T-helper 2 cell treated with Interferon-gamma antibody and Interleukin-4, amounts not matched to agents 100 ng/mL and 5 ng/mL, for 36 hours (primary cell): ENCODE data around the gene PCSK5. TPM values are rescaled to one million over a fixed set of nuclear protein-coding genes. Genes with fewer than 3 reads are reported as not detected.

ENCODE experiments used
- intact Hi-C: fragments of 100-400 bp; cut with micrococcal nuclease; formaldehyde crosslinking; loops from one replicate; pipeline ENCODE4 v1.15.1; 2023
- total RNA-seq: library from RNA; stranded (reverse); gene quantifications from 2 replicates; pipeline ENCODE4 v1.2.3, GENCODE V29; 2022

PCSK5 gene
- total RNA-seq, 1 donor from 2014 or later, result 3.1 TPM

DNA sequence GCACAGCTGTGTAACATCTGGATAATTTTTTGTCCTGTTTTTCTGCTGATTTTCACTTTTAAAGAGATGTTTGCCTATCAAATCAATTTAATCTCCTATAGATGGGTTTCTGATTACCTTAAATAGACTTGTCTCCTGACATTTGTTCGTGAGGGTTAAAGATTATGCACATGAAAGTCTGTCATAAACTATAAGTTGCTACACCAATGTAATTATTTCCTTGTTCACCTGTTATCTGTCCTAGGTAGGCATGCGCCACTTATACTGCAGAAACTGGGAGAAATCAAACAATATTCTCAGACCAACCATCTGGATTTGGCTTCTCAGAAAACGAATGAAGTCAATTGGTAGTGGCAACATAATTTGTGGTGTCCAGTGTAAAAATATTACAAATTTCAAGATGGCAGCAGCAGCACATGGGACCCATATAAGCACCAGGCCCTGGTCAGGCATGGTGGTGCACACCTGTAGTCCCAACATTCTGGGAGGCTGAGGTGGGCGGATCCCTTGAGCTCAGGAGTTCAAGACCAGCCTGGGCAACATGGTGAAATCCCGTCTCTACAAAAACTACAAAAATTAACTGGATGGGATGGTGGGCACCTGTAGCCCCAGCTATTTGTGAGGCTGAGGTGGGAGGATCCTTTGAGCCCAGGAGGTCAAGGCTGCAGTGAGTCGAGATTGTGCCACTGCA lies 483.5 kb downstream of the PCSK5 start:
- intact Hi-C loops, result no loop called here

DNA sequence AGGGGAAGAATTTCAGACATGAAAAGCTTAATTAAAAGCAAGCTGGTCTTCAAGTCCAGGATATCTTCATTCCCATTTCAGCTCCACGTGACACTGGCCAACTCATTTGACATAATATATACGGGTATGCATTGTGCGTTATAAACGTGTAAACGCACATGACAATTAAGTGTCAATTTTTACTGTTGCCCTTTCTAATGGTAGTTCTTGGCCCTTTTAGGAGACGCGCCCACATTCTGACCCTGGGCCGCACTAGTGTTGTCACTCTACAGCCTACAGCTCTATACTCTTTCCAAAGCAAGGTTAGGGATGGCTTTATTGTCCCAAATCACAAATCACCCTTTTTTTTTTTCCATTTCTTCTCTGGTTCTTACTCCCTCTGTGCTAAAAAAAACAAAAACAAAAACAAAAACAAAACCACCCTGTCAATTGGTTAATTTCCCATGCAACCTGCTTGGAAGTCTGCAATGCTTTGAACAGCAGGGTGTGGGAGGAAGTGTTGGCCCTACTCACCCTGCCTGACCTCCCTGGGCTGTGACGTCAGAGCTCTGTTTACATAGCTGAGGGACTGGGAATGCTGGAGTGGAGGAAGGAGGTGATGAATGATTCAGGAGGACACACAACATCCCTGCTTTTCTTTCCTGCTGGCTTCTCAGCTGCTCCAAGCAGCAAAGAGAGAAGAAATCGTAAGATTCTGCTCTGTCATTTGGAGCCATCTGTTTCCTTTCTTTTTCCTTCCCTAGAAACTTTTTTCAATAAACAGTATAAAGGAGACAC lies 484.5 kb downstream of the PCSK5 start:
- intact Hi-C loops, result no loop called here

DNA sequence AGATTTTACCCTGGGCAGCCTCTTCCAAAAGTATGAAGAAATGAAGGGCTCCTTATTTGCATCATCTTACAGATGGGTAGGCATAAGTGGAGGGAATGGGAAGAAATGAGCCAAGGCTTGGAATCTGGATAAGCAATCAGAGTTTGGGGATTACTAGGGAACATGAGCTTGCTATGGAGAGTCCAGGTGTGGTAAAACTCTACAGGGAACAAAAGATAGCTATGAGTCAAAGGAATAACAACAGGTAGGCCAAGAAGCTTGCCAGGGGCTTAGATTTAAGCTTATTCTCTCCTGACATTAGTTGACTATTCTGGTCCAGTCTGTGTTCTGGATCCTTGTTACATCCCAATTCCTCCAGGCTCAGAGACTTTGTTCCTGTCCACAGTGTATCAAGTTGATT lies 487.3 kb downstream of the PCSK5 start:
- intact Hi-C loops, result no loop called here

DNA sequence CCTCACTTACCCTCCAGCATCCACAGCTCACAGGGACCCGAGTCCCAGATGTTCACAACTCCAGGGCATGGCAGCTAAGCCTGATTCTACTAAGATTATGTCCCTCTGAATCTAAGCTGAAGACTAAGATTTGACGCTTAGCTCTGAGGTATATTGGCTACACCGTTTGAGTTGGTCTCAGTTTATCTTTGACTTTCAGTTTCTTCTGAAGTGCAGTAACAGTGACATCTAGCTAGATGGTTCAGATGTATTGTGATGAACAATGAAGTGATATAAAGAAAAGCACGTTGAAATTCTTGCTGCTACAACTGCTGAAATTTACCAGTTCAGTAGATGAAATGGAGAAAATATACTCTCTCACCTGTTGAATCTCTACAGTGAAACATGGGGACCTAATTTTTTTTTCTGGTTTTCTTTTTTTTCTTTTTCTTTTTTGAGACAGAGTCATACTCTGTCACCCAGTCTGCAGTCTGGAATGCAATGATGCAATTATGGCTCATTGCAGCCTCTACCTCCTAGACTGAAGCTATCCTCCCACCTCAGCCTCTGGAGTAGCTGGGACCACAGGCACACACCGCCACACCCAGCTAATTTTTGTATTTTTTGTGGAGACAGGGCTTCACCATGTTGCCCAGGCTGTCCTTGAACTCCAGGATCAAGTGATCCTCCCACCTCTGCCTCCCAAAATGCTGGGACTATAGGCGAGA lies 488.0 kb downstream of the PCSK5 start:
- intact Hi-C loops, result no loop called here

DNA sequence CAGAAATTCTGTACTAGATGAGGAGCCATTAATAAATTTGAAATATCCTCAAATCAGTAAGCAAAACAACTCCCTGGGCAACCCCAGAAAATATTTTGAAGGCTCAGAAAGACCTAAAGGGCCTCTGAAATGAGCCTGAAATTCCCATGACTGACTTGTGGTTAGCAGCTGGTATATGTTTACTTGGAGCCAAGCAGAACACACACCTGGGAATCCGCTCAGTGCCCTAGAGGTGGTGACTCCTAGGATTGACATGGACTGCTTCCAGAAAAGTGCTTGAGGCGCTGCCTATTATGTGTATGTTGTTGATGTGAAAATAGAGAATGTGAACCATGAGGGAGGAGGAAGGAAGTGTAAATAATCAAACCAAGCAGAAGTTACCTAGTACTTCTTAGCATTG lies 489.0 kb downstream of the PCSK5 start:
- intact Hi-C loops, result no loop called here

DNA sequence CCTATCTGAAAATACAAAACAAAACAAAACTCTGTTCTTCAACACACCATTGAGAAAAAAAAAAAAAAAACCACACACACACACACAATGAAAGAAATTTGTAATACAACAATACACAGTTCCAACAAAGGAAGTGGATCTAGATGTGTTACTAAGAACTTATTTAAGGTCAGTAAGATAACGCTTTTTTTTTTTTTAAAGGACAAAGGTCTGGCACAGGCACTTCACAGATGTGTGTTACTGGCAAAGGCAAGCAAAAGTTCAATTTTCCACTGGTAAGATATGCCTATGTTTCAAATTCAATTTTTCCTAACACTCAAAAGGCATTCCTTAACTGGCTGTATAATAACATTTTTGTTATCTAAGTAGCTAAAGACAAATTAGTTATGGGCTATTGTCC lies 500.2 kb downstream of the PCSK5 start:
- intact Hi-C loops, result loop anchor here (5.0 to 10.0 kb wide), 4 partner anchors 368 to 1436 kb away; partner anchors contain the start of genes C9orf40, CARNMT1 and VPS13A

DNA sequence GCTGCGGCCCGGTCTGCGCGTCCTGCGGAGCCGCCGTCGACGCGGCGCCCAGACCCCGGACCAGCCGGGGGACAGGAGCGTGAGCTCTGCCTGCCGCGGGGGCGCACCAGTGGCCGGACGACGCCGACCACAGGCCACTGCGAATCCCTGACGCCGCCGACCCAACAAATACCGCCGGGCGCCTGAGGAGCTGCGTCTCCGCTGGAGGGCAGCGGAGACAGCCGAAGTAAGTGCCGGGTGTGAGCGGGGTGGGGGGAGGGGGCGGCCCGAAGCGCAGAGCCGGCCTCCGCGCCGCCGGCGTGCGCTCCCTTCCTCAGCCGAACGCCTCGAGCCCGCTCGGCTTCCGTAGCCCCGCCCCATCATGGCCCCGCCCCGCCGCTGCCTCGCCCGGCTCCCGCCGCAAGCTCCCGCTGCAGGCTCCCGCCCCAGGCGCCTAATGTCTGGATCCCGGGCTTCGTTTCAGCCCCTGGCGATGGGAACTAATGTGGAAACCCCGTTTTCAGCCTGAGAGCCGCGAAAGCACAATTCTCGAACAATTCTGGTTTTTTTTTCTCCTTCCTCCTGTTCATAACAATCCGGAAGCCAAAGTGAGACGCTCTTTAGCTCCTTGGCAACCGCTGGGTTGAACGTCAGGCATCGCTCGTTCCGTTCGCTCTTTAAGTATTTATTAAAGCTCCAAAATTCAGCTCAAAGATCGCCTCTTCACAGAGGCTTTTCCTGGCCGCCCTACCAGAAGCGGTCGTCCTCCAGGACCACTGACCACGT lies 503.9 kb downstream of the PCSK5 start, which contains the start of gene RFK:
Gene RFK (minus strand): TSS at position 232 of the 765 bp plus-strand sequence. CDS start 255 bp downstream, outside the sequence.
- intact Hi-C loops, result loop anchor here (1.0 to 10.0 kb wide), 11 partner anchors 9 to 1440 kb away; partner anchors contain the start of genes C9orf40, CARNMT1, GCNT1 and NMRK1

DNA sequence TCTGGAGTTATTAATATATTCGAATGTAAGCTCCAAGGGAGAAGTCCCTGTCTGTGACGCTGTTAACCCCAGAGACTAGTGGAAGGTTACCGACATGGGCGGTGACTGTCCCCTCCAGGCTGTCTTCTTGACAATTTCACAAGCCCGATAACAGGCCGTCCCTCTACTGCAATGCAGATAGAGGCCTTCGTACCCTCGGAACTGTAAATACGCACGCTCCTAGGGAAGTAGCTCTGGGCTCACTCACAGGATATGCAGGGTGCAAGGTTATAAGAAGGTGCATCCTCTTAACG lies 504.4 kb downstream of the PCSK5 start:
- intact Hi-C loops, result loop anchor here (1.0 to 10.0 kb wide), 11 partner anchors 8 to 1440 kb away; partner anchors contain the start of genes C9orf40, CARNMT1, GCNT1 and NMRK1

DNA sequence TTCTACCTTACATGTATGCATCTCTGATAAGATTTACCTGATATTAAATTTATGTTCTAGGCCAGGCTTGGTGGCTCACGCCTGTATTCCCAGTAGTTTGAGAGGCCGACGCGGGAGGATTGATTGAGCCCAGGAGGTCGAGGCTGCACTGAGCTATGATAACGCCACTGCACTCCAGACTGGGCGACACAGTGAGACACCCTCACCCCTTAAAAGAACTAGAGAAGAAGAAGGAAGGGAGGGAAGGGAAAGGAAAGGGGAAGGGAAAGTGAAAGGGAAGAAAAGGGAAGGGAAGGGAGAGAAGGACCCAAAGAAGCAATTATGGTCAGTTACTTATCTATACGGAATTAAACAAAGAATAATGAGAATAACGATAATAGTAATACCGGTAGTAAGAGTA lies 504.9 kb downstream of the PCSK5 start:
- intact Hi-C loops, result loop anchor here (2.0 to 10.0 kb wide), 5 partner anchors 51 to 1441 kb away; partner anchors contain the start of genes C9orf40 and CARNMT1

DNA sequence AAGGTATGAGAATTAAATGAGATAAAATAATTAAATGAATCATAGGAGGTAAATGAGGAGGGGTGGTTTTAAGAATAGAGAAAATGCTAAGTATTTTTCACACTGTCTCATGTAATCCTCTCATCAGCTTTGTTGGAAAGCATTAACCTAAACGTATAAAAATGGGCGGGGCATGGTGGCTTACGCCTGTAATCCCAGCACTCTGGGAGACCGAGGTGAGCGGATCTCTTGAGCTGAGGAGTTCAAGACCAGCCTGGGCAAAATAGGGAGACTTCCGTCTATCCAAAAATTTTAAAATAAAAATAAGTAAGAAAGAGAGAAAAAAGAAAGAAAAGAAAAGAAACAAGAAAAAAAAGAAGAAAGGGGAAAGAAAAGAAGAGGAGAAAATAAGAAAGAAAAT lies 505.7 kb downstream of the PCSK5 start:
- intact Hi-C loops, result loop anchor here (10.0 kb wide), 2 partner anchors 1371 to 1441 kb away; partner anchors contain the start of genes C9orf40 and CARNMT1

DNA sequence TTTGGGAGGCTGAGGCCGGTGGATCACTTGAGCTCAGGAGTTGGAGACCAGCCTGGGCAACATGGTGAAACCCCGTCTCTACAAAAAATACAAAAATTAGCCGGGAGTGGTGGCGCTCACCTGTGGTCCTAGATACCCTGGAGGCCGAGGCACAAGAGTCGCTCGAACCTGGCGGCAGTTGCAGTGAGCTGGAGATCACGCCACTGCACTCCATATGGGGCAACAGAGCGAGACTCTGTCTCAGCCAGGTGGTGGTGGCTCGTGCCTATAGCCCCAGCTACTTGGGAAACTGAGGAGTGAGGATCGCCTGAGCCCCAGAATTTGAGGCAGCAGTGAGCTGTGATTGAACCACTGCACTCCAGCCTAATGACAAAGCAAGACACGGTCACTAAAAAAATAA lies 506.1 kb downstream of the PCSK5 start:
- intact Hi-C loops, result loop anchor here (10.0 kb wide), 2 partner anchors 1372 to 1442 kb away; partner anchors contain the start of genes C9orf40 and CARNMT1

DNA sequence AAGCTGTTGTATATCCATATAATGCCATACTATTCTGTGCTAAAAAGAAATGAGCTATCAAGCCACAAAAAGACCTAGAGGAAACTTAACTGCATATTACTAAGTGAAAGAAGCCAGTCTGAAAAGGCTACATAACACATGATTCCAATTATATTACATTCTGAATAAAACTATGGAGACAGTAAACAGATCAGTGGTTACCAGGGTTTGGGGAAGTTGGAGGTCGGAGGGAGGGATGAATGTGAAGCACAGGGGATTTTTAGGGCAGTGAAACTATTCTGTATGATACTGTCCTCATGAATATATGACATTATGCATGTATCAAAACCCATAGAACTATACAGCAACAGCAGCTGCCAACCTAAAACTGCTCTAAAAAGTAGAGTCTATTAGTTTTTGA lies 509.4 kb downstream of the PCSK5 start:
- intact Hi-C loops, result loop anchor here (5.0 to 10.0 kb wide), 3 partner anchors 177 to 1445 kb away; partner anchors contain the start of genes C9orf40 and CARNMT1

DNA sequence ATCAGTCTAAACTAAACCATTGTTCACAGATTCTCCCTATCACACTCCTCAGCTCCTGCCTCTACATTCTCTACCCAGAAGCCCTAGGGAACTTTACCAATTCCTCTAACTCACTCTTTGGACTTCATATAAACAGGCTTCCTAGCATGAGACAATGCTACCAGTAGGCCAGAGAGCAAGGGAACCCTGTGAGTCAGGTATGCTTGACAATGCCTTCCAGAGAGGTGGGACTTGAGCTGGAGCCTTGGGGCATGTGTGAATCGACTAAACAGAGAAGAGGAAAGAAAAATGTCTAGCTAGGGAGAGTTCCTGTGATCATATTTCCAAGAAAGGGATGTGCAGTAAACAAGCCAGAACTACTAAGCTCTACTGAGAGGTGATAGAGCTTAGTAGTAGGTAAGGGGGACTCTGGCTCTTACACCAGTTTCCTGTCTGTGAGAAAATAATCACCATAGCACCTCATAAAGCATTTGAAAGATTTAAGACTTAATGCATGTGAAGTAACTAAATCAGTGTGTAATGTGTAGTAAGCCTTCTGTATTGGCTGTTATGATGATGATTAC lies 510.1 kb downstream of the PCSK5 start:
- intact Hi-C loops, result loop anchor here (5.0 kb wide), 1 partner anchor 177 kb away; no protein-coding TSS in a partner anchor

DNA sequence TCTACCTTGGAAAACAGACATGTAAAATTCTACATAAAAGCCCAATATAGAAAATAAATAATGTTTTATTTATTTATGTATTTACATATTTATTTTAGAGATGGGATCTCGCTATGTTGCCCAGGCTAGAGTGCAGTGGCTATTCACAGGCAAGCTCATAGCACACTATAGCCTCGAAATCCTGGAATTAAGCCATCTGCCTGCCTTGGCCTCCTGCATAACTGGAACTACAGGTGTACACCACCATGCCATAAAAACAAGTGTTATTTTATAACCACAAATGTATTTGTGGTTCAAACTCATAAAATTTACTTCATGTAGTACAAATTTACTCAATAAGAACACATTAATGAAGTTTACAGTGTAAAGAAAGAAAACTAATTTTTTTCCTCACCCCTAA lies 510.7 kb downstream of the PCSK5 start:
- intact Hi-C loops, result loop anchor here (5.0 kb wide), 1 partner anchor 176 kb away; no protein-coding TSS in a partner anchor

DNA sequence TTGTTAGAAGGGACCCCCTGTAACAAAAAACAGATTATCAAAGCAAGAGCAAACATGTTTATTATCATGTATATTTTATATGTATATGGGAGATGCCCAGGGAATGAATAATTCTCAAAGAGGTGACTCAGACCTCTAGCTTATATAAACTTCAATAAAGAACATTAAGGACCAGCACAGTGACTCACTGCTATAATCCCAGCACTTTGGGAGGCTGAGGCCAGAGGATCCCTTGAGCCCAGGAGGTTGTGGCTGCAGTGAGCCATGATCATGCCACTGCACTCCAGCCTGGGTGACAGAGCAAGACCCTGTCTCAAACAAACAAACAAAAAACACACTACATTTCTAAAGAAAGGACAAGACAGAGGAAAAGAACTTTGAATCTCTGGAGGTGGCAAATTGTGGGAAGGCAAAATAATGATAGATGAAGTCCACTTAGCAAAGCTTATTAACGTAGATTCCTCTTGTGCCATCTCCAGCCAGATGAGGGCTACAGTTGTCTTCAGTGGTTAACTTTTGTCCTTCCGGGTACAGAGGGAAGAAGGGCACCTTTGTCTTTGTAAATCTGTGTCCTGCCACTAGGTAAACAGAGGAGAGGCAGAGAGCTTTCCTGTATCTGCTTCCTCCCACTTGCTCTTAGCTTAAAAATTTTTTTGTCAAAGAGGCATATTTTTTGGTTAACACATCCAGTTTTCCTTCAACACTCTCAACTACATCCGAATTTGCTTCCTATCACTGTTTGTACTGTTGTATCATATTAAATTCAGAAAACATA lies 511.3 kb downstream of the PCSK5 start:
- intact Hi-C loops, result loop anchor here (2.0 to 5.0 kb wide), 3 partner anchors 23 to 176 kb away; no protein-coding TSS in a partner anchor

DNA sequence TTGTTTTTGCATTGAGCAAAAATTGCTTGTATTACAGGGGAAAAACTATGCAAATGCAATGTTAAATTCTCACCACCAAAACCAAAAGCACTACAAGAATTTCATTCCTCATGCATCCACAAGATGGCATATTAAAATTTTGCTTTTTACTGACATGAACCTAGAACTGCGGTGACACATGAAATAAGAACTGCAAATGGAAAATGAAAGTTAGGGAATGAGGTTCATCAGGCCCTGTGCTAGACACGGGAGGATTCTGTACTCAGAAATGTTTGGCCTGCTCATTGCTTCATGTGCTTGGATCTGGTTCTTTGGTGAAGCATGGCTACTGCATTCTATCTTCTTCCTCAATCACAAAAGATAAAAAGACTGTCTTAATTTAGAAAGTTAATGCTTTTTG lies 512.9 kb downstream of the PCSK5 start:
- intact Hi-C loops, result loop anchor here (1.0 to 5.0 kb wide), 7 partner anchors 9 to 301 kb away; partner anchors contain the start of gene RFK

DNA sequence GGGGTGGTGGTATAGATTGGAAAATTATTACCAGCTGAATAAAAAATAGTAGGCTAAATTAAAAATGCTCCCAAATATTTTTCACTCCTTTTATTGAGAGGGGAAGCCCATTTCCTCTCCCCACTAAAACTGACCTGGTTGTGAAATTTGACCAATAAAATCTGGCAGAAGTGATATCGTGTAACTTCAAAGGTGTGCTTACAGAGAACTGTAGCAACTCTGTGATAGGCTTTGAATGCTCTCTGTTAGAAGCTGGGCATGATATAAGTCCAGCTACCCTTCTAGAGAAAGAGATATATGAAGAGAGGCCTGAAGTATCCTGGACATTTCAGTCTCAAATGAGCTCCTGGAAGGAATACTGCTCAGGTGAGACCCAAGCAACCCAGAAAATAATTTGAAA lies 513.9 kb downstream of the PCSK5 start:
- intact Hi-C loops, result loop anchor here (5.0 kb wide), 1 partner anchor 173 kb away; no protein-coding TSS in a partner anchor

DNA sequence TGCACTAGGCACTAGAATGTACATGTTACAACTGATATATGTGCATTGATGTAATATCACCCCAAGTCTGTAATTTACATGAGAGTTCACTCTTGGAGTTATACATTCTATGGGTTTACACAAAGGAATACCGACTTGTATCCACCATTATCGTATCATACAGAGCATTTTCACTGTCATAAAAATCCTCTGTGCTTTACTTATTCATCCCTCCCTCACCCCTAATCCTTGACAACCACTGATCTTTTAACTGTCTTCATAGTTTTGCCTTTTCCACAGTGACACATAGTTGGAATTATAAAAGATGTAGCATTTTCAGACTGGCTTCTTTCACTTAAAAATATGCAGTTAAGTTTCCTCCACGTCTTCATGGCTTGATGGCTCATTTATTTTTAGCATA lies 514.9 kb downstream of the PCSK5 start:
- intact Hi-C loops, result no loop called here

DNA sequence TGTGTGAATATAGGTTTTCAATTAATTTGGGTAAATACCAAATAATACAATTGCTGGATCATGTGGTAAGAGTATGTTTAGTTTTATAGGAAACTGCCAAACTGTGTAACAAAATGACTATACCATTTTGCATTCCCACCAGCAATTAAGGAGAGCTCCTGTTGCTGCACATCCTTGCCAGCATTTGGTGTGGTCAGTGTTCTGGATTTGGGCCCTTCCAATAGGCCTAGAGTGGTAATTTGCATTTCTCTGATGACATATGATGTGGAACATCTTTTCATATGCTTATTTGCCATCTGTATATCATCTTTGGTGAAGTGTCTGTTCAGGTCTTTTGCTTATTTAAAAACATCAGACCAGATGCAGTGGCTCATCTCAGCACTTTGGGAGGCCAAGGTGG lies 515.4 kb downstream of the PCSK5 start:
- intact Hi-C loops, result no loop called here
